ENCODE data around the gene HNRNPL. TPM values are rescaled to one million over a fixed set of nuclear protein-coding genes. Genes with fewer than 3 reads are reported as not detected.
A peak's percentile ranks its signal among the peaks of the same experiment; 100 is the strongest.
"Not testable (repeated sequence)": the region's sequence is repeated elsewhere in the genome, so short reads cannot be mapped to it uniquely, and the experiment has no call there.

HNRNPL gene
- total RNA-seq, 4 donors from 2014 or later, result 170 to 205 (median 179) TPM

DNA sequence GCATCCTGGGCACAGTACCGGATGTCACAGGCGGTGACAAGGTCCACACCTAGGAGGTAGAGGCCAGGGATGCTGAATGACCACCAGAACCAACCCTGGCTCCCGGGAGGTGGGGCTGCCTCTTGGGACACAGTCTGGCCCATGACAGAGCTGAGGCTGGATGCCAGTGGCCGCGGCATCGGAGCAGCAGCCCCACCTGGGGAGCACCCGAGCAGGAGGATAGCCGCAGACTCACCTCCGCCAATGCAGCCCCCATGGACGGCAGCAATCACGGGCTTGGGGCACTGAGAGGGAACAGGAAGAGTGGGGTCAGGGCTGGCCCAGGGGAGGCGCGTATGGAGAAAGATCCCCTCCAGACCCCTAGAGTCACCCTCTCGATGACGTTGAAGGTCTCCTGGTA, 32.7 kb downstream of the HNRNPL start:
- WGBS, 2 donors, result 93 to 95% methylated on average over 7 to 15 of the region's 15 CpGs

DNA sequence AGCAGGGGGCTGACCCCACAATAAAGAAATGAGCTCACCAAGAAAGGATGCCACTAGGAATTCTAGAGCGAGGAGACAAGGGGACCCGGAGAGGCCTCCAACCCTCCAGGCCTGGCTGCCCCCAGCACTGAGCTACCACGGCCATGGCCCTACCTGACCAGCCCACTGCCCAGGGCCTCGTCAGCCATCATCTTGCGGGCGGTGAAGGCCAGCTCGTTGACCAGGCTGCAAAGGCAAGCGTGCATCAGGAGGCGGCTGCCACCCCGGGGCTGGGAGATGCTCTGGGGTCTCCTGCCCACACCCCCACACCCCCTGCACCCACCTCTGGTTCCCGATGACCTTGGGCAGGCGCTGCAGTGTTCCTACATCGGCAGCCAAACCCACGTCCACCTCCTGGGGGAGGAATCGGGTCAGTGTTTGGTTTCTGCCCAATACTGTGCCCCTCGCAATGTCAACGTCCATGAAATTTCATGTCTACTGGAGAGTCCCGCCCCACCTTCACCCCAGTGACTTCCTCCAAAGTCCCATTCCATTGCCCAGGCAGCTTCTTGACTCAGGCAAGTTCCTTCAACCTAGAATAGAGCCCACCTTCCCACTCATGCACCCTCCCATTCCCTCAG, 33.5 kb downstream of the HNRNPL start:
- peaks cover 0 to 69% (median 22%) of the 10 kb centered on the region in 3 donors for H3K36me3 ChIP-seq

More for the DNA sequence above, 32.7 kb downstream of the HNRNPL start:
- DNase-seq (ENCODE audit: low spot score in 2 of 2), result no peak
- no peaks in the 10 kb centered on the region for H3K27me3 ChIP-seq
- H3K4me3 ChIP-seq, result no peak overlapping the region
- H3K36me3 ChIP-seq, result peaks cover 0 to 78% (median 22%) of the 10 kb centered on the region in 3 donors
- H3K9me3 ChIP-seq, result no peaks in the 10 kb centered on the region
- TF ChIP-seq, protein P1, sequence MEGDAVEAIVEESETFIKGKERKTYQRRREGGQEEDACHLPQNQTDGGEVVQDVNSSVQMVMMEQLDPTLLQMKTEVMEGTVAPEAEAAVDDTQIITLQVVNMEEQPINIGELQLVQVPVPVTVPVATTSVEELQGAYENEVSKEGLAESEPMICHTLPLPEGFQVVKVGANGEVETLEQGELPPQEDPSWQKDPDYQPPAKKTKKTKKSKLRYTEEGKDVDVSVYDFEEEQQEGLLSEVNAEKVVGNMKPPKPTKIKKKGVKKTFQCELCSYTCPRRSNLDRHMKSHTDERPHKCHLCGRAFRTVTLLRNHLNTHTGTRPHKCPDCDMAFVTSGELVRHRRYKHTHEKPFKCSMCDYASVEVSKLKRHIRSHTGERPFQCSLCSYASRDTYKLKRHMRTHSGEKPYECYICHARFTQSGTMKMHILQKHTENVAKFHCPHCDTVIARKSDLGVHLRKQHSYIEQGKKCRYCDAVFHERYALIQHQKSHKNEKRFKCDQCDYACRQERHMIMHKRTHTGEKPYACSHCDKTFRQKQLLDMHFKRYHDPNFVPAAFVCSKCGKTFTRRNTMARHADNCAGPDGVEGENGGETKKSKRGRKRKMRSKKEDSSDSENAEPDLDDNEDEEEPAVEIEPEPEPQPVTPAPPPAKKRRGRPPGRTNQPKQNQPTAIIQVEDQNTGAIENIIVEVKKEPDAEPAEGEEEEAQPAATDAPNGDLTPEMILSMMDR (IDR thresholded peaks at IDR 0.05), result no peak
- TF ChIP-seq EP300 (IDR thresholded peaks at IDR 0.05) (no peak), POLR2A (IDR thresholded peaks at IDR 0.05) (no peak)
- H3K4me1 ChIP-seq, result no peaks in the 10 kb centered on the region
- no peak overlapping the region for H3K27ac ChIP-seq

DNA sequence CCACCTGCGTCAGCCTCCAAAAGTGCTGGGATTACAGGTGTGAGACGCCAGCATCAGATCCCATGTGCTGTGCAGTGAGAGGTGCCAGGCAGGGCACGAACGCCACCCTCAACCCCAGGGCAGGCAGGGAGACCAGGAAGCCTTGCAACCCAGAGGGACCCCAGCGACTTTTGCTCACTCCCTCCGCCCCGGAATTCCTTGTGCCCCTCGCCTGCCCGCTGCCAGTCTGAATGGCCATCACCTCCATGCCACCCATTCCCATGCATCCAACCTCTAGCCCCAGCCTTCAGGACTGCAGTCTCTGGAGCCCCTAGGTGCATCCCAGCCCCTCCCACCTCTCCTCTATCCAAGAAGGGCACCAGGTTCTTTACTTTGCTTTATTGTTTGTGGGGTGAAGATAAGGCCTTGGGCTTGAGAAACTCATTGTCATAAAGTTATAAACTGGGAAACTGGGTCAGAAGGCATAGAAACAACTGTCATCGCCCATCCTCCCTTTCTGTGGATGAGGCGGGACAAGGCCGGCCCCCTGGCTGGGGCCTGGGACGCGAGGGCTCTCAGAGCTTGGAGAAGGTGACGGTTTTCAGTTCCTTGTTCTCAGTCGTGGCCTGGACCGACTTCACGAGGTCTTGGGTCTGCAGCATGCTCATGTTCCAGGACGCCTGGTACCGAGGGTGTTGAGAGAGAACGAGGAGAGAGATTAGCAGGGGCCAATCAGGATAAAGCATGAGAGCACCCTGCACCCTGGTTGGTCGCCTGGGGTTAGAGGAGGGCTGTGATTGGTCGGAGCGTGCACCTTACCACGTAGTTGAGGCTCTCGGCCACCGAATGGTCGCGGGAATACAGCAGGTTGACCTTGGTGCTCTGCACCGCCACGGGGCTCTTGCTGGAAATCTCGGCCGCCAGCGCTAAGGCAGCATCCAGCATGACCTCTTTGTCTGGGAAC, 34.5 kb downstream of the HNRNPL start:
- no peak for DNase-seq (ENCODE audit: low spot score in 2 of 2)
- Histone ChIP-seq H3K4me3 (no peak overlapping the region), H3K27ac (peak overlapping the region in 1 of 4 donors; percentile 56), H3K4me1 (no peaks in the 10 kb centered on the region), H3K36me3 (peaks cover 0 to 62% (median 22%) of the 10 kb centered on the region in 3 donors), H3K27me3 (no peaks in the 10 kb centered on the region), H3K9me3 (no peaks in the 10 kb centered on the region)
- TF ChIP-seq POLR2A (IDR thresholded peaks at IDR 0.05) (no peak), EP300 (IDR thresholded peaks at IDR 0.05) (no peak)
- TF ChIP-seq, protein P1 (IDR thresholded peaks at IDR 0.05), result no peak
- WGBS, 2 donors, result 88 to 91% methylated on average over 34 of the region's 34 CpGs

More for the DNA sequence above, 33.5 kb downstream of the HNRNPL start:
- no peak overlapping the region for H3K4me3 ChIP-seq
- WGBS, 2 donors, result 87 to 93% methylated on average over 8 to 18 of the region's 18 CpGs
- no peak for TF ChIP-seq POLR2A (IDR thresholded peaks at IDR 0.05)
- TF ChIP-seq EP300 (IDR thresholded peaks at IDR 0.05), result no peak
- TF ChIP-seq, protein P1 (IDR thresholded peaks at IDR 0.05), result no peak
- H3K27ac ChIP-seq, result peak overlapping the region in 1 of 4 donors; percentile 19
- no peak for DNase-seq (ENCODE audit: low spot score in 2 of 2)
- H3K4me1 ChIP-seq, result no peaks in the 10 kb centered on the region
- no peaks in the 10 kb centered on the region for H3K27me3 ChIP-seq
- no peaks in the 10 kb centered on the region for H3K9me3 ChIP-seq

DNA sequence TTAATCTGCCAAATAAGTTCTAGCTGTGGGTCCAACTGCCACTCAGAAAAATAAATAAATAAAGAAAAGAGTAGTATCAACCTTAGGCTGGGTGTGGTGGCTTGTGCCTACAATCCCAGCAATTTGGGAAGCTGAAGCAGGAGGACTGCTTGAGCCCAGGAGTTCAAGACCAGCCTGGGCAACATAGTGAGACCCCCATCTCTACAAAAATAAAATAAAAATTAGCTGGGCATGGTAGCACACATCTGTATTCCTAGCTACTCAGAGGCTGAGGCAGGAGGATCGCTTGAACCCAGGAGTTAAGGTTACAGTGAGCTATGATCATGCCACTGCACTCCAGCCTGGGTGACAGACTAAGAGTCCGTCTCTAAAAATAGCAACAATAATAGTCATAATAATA, 35.9 kb downstream of the HNRNPL start:
- peaks cover 0 to 54% (median 22%) of the 10 kb centered on the region in 3 donors for H3K36me3 ChIP-seq
- H3K27me3 ChIP-seq; H3K4me3 ChIP-seq; H3K9me3 ChIP-seq; H3K4me1 ChIP-seq; DNase-seq (ENCODE audit: low spot score in 2 of 2): not testable (repeated sequence)
- H3K27ac ChIP-seq, result peak overlapping the region in 1 of 4 donors; percentile 64
- 76 to 88% methylated on average over 2 of the region's 2 CpGs for WGBS, 2 donors

DNA sequence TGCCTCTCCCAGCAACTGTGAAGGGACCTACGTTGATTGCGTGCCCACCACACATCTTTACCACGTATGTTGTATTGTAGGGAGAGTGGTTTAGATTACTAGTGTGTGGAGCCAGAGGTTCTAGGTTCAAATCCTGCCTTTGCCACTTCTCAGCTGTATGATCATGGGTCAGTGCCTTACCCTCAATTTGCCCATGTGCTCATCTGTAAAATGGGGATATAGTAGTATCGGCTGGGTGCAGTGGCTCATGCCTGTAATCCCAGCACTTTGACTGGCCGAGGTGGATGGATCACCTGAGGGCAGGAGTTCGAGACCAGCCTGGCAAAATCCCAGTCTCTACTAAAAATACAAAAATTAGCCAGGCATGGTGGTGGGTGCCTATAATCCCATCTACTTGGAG, 36.5 kb downstream of the HNRNPL start:
- Histone ChIP-seq H3K4me1 (no peaks in the 10 kb centered on the region), H3K4me3 (no peak overlapping the region), H3K27ac (peak overlapping the region in 1 of 4 donors; percentile 64), H3K36me3 (peaks cover 0 to 48% (median 22%) of the 10 kb centered on the region in 3 donors), H3K9me3 (no peaks in the 10 kb centered on the region), H3K27me3 (no peaks in the 10 kb centered on the region)
- 91 to 96% methylated on average over 6 of the region's 6 CpGs for WGBS, 2 donors
- TF ChIP-seq, protein P1 (IDR thresholded peaks at IDR 0.05), result no peak
- TF ChIP-seq EP300 (IDR thresholded peaks at IDR 0.05) (no peak), POLR2A (IDR thresholded peaks at IDR 0.05) (no peak)
- no peak for DNase-seq (ENCODE audit: low spot score in 2 of 2)

Data from tibial nerve (tissue), 4 donors.